GM21529 (cell line): Measurements from ENCODE around the gene FOXJ1.

Experiments used
- ATAC-seq: cut with Tn5 transposase; IDR thresholded peaks from one replicate; pipeline ENCODE4 v1.9.1; 2021; ENCODE audit not compliant: unreplicated experiment

Gene FOXJ1

GRCh38 chr17:76142585-76143041 lies 1.6 kb upstream of the FOXJ1 start:
- no peak for ATAC-seq

- ATAC-seq, result no peak
These were observed 1.1 kb upstream of the FOXJ1 start for GRCh38 chr17:76142039-76142584.

- ATAC-seq, result no peak
These were observed 309 bp downstream of the FOXJ1 start for GRCh38 chr17:76140661-76141211.

- no peak for ATAC-seq
These were observed 1.0 kb downstream of the FOXJ1 start for GRCh38 chr17:76139801-76140660.

GRCh38 chr17:76138896-76139752 lies 1.9 kb downstream of the FOXJ1 start:
- ATAC-seq, result no peak

GRCh38 chr17:76138234-76138895 lies 2.7 kb downstream of the FOXJ1 start:
- ATAC-seq, result no peak

GRCh38 chr17:76137351-76138233 lies 3.5 kb downstream of the FOXJ1 start:
- no peak for ATAC-seq

- no peak for ATAC-seq
These were observed 4.1 kb downstream of the FOXJ1 start for GRCh38 chr17:76137001-76137350.

GRCh38 chr17:76136276-76137000 lies 4.6 kb downstream of the FOXJ1 start:
- ATAC-seq, result no peak

GRCh38 chr17:76135810-76136188 lies 5.2 kb downstream of the FOXJ1 start:
- ATAC-seq, result no peak

GRCh38 chr17:76134911-76135809 lies 5.9 kb downstream of the FOXJ1 start:
- ATAC-seq, result no peak

GRCh38 chr17:76132574-76133338 lies 8.3 kb downstream of the FOXJ1 start:
- no peak for ATAC-seq

- ATAC-seq, result no peak
These were observed 9.1 kb downstream of the FOXJ1 start for GRCh38 chr17:76131692-76132573.

- ATAC-seq, result no peak
These were observed 9.9 kb downstream of the FOXJ1 start for GRCh38 chr17:76131051-76131691.

GRCh38 chr17:76130473-76130872 lies 10.6 kb downstream of the FOXJ1 start:
- ATAC-seq, result no peak

- ATAC-seq, result no peak
These were observed 15.1 kb downstream of the FOXJ1 start for GRCh38 chr17:76125922-76126321.
